GM18858 (cell line): ENCODE results near the gene AVL9.
"Not testable (repeated sequence)": the region's sequence is repeated elsewhere in the genome, so short reads cannot be mapped to it uniquely, and the experiment has no call there.

Source experiments
- ATAC-seq: cut with Tn5 transposase; IDR thresholded peaks from one replicate; pipeline ENCODE4 v1.9.1; 2021; ENCODE audit not compliant: unreplicated experiment

AVL9 gene

DNA sequence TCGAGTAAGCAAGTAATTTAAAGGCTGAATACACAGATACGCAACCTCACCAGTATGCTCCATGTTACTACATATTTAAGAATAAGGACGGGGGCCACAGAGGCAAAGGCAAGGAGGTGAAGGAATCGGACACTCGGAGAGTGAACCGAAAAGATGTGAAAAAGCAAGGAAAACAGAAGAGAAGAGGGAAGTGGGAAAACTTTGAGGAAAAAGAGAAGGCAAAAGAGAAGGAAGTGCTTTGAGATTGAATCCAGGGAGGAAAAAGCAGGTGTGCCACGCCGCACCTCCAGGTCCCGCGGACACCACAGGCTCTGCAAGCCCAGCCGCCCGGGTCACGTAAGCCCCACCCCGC lies 367 bp upstream of the AVL9 start:
- ATAC-seq, result peak; percentile 8

DNA sequence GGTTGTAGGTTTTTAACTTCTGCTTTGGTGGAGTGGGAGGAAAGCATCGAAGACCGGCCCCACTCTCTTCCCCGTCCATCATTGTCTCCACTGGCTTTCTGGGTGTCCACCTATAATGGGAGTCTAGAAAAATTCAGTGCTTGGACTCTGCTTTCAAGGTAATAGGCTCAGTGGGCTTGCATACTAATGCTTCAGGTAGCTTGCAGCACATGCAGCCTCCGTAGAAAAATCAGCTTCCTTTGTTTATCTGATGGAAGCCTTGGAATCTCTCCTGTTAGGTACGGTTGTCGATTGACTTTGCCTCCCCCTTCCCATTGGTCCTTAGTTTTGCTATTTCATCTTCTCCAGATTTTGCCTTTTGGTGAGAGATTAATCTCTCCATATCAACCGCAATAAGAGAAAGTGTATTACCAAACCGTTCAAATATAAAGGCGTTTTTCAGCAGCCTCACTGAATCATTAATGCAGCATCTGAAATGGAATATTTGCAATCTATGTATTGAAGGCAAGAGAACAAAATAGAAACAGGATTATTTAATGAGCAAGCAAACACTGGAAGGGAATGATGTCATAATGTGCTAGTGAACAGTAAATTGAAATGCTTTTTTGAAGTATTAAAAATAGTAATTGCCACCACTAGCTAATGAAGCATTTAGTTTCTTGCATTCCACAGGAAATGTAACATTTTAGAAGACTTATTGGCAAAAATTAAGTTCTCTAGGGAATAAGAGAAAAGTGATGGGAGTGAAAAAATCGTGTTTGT lies 944 bp downstream of the AVL9 start:
- no peak for ATAC-seq

DNA sequence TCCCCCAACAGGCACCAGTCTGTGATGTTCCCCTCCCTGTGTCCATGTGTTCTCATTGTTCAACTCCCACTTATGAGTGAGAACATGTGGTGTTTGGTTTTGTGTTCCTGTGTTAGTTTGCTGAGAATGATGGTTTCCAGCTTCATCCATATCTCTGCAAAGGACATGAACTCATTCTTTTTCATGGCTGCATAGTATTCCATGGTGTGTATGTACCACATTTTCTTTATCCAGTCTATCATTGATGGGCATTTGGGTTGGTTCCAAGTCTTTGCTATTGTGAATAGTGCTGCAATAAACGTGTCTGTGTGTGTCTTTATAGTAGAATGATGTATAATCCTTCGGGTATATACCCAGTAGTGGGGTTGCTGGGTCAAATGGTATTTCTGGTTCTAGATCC lies 4.5 kb downstream of the AVL9 start:
- not testable (repeated sequence) for ATAC-seq

DNA sequence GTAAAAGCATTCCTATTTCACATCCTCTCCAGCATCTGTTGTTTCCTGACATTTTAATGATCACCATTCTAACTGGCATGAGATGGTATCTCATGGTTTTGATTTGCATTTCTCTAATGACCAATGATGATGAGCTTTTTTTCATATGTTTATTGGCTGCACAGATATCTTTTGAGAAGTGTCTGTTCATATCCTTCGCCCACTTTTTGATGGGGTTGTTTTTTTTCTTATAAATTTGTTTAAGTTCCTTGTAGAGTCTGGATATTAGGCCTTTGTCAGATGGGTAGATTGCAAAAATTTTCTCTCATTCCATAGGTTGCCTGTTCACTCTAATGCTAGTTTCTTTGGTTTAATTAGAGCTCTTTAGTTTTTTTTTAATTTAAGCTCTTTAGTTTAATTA lies 4.9 kb downstream of the AVL9 start:
- ATAC-seq, result not testable (repeated sequence)

DNA sequence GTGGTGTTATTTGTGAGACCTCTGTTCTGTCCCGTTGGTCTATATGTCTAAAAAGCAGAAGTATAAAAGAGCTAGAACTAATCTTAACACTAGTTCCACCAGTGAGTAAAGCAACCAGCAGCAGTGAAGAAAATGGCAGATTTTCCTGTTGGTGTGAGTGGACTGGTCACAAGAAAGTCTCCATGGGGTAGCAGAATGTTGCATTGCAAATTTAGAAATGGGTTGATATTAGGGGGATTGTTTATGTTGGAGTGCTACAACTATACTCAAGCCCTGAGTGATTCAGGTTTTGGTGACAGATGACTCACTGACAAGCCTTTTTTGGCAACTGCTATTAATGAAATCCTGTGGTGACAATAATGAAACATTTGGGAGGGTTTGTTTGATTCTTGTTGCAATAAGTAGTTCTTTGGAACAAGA lies 5.6 kb downstream of the AVL9 start:
- peak; percentile 78 for ATAC-seq

DNA sequence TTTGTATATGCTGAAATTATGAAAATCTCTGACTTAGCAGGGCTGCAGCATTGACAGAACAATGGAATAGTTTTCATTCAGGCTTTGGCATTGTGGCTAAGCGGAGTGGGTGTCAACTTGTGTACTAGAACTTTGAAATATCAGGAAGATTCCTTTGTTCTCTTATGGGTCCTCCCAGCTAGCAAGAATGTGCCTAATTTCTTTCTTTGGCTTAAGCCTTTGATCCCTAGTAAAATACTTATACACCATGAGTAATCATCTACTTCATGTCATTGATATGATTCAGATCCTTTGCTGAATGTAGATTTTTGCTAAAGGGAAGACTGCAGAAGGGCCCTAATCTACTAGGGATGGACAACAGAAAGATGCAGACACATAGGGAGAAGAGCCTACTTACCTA lies 6.2 kb downstream of the AVL9 start:
- ATAC-seq, result no peak

DNA sequence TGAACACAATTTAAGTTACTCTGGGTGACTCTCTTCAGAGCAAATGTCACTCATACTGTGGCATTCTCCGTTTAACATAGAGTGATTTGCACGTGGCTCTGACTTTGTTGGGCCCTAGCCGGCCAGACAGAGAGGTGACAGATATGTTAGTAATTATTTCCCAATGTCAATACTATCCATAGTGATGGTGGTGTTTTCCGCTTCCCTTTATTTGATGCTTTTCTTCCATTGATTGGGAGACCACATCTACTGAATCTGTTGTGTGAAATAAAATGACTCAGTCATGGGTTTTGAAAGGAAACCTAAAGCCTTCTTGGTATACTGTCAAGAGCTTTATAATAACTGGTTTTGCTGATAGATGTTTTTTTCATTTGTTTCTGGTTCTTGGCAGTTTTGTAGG lies 7.4 kb downstream of the AVL9 start:
- ATAC-seq, result no peak

DNA sequence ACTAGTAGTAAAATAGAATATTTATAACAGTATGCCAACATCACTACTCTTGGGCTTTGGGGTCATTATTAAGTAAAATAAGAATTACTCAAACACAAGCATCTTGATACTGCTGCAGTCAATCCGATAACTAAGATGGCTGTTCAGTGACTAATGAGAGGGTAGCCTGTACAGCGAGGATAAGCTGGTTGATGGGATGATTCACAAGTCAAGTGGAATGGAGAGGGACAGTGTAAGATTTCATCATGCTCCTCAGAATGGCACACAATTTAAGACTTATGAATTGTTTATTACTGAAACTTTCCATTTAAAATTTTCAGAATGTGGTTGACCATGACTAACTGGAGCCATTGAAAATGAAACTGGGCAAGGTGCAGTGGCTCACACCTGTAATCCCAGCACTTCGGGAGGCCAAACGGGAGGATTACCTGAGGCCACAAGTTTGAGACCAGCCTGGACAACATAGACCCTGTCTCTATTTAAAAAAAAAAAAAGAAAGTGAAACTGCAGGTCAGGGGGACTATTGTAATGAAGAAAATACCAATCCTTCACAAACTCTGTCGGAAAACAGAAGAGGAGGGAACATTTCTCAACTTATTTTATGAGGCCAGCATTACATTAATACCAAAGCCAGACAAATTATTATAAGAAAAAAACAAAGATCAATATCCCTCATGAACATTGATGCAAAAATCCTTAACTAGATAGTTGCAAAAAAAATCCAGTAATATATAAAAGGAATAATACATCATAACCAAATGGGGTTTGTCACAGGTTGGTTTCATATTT lies 11.2 kb downstream of the AVL9 start:
- peak; percentile 53 for ATAC-seq

DNA sequence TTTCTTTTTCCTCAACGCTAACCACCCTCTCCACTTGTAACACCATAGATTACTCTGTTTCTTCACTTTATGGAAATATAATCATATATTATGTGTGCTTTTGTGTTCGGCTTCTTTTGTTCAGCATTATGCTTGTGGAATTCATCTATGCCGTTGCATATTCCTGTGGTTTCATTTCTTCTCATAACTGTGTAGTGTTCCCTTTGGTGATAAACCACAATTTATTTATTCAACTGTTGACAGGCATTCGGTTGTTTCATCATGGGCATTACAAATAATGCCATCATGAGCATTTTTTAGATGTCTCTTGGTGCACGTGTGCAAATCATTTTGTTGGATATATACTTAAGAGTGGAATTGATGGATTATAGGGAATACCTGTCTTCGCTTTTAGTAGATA lies 12.1 kb downstream of the AVL9 start:
- ATAC-seq, result no peak

DNA sequence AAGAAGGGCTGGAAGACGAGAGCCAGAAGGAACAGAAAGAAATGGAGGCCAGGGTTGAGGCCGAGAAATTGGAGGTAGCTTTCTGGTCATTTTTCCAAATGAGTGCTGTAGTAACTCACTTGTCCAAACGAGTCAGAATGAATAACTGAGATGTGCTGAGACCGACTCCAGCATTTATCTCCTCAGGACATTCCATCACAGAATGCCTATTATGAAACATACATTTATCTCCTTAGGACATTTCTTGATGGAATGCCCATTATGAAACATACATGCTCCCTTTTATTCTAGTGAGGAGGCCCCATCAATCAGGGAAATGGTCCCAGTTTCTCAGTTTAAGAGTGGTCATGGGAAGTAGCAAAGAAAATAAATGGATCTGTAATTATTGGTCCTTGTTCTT lies 16.5 kb downstream of the AVL9 start:
- no peak for ATAC-seq

DNA sequence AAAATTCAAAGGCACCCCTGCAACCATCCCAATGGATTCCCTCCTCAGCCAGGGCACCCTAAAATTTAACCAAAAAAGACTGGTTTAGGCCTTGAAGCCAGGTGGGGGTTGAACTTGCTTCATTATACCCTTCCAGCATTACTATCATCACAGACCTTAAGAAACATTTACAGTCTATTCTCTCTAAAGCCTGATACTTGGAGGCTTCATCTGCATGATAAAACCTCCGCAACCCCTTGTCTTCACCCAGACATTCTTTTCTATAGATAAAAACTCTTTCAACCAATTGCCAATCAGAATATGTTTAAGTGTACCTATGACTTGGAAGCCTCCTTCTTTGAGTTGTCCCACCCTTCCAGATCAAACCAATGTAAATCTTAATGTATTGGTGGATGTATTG lies 17.9 kb downstream of the AVL9 start:
- ATAC-seq, result no peak

DNA sequence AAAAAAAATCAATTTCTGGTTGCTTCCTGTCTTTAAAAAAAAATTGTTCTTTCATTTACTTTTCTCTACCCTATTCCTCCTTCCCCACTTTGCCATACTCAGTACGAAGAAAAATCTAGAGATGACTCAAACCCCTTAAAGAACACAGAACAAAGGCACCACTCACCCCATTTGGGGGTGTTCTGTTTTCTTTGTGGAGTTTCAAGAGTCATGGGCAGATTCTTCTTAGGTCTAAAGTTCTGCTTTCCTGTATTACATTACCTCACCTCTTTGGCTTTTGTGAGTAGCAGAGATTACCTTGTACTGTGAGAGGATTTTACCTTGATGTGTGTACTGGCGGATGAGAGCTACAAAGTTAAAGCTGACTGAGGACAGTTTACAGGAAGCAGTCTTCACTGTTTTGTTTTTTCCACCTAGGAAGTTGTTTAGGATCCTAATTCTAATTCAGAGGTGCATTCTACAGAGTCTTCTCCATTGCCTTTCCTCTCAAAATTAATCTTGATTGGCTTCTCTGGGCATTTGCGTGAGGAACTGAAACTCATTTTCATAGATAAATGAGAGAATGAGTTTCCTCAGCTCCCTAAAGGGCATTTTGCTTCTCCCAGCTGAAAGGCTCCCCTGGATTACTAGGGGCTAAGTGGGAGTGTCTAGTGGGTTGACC lies 20.7 kb downstream of the AVL9 start:
- ATAC-seq, result peak; percentile 87

DNA sequence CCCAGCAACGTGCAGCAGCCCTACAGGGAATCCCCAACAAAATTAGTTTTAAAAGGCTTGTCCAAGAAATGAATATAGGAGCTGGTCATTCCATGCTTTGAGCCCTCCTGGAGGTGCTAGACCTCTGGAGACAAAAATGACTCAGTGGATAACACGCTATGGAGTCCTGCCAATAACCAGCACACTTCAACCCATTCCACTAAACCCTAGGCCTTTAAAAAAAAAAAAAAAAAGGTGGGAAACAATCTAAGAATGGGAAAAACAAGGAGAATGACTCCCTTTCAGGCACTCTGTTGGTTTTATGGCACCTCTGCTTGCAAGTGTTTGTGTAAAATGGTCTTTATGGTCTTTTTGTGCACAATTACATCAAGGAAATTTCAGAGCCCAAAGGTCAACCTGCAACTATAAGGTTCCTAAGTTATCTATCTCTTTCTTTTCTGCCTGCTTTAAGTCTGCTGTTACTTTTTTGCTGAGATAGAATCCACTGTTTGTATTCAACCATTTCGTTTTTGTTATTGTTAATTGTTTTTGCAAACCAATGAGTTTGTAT lies 21.3 kb downstream of the AVL9 start:
- no peak for ATAC-seq

DNA sequence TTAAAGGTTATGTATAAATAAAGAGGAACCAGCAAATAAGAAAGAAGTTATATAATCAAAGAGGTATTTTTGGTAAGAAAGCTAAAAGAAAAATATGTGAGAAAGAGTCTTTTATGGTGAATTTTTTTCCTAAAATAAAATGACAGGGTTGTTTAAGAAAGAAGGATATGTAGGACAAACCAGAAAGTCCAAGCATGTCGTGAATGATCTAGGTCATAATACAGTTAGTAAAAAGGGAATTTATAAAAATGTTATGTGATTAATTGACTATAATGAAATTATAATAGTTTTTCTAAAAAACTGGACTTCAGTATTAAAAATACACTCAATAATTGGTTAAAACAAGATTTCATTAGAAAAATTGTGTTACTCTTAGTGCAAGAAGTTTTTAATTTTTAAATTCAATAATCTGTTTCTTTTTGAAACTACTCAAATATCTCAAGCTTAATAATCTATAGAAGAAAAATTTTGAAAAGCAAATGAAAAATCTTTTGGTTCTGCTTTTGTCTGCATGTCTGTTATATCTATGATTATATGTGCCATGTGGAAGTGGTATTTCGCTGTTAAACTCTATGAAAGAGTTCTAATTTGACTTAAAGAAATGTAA lies 23.3 kb downstream of the AVL9 start:
- ATAC-seq, result no peak

DNA sequence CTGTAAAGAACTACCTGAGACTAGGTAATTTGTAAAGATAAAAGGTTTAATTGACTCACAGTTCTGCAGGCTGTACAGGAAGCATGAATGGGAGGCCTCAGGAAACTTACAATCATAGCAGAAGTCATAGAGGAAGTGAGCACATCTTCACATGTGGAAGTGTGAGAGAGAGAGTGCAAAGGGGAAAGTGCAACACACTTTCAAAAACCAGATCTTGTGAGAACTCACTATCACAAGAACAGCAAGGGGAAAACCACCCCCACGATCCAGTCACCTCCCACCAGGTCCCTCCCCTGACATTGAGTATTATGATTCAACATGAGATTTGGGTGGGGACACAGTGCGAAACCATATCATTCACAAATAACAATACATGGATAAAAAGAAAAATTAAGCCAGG lies 24.5 kb downstream of the AVL9 start:
- ATAC-seq, result no peak

DNA sequence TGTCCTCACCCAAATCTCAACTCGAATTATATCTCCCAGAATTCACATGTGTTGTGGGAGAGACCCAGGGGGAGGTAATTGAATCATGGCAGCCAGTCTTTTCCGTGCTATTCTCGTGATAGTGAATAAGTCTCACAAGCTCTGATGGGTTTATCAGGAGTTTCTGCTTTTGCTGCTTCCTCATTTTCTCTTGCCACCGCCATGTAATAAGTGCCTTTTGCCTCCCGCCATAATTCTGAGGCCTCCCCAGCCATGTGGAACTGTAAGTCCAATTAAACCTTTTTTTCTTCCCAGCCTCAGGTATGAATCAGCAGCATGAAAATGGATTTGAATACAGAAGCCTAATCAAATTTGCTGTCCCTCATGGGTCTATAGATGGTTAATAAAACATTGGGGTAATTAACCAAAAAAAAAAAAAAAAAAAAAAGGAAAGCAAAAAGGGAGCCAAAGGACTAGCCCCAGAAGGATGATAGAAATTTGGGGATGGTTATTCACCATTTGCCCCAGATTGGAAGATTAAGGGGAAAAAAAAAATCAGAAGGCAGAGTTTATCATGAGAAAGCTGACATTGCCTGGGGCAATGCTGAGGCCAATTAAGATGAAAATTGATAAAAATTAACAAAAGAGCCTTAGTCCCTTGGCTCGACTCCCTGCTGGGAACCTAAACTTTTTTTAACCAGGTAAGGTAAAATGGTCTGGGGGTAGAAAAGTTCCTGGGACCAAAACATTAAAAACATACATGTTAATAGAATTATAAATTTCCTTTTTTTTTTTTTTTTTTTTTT lies 27.6 kb downstream of the AVL9 start:
- ATAC-seq, result no peak

DNA sequence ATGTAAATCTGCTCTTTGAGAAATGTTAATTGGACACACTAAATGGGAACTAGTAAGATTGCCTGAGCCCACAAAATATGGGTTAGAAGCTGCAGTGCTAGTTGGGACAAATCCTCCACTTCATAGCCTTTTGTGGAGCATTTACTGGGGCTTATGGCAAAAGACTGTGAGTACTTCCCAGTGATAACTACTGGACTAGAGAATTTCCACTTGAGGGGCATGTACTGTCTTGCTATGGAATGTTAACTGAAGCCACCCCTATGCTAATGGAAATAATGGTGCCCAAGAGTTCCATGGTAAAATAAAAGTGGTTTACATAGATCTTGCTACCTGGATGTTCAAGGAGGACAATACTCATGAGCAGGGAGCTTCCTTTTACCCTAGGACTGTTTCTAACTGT lies 29.3 kb downstream of the AVL9 start:
- no peak for ATAC-seq

DNA sequence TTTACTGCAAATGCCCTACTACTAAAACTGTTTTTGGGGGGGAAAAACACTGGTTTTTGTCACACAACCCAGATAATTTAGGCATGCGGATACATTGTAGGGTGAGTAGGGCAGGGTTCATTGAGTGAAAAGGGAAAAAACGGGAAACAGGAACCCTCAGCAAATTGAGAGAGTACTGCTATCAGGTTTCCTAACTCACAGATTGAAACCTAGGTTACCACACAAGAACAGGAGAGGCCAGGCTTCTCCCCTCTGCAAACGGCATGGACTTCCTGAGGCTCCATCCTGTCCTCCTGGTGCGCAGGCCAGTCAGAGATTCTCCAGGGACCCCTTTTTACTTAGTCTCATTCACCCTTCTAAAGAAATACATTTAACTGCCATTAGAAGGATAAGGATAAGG lies 30.6 kb downstream of the AVL9 start:
- no peak for ATAC-seq

DNA sequence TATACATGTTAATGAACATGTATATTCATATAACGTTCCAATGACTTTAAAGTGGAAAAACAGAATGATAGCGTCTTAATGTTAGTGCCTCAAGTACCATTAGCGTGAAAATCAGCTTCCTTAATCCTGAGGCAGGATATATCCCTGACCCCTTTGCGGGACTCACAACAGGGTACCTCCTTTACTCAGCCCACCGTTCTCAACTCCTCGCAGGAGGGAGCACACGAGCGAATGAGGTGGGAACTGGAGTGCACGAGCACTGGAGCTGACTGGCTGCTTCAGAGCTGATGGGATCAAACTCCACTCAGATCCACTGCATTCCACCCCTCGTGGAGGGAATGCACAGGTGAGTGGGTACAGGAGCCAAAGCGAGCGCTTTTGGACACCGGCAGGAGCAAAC lies 36.1 kb downstream of the AVL9 start:
- no peak for ATAC-seq

DNA sequence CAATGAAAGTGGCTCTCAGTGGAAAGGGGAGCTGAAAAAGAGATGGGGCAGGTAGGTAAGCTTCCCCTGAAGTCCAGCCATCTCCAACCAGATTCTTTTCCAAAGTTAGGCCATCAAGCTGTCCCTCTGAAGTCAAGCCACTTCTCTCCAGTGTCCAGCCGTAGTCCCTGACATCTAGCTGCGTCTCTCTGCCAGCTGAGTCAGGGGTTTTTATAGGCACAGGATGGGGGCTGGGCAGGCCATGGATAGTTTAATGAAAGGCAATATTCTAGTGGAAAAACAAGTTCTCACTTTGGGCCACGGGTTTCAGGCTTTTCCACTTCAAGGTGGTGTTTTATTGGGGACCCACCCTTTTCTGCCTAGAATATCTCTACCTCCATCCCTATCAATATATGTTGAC lies 36.8 kb downstream of the AVL9 start:
- no peak for ATAC-seq

DNA sequence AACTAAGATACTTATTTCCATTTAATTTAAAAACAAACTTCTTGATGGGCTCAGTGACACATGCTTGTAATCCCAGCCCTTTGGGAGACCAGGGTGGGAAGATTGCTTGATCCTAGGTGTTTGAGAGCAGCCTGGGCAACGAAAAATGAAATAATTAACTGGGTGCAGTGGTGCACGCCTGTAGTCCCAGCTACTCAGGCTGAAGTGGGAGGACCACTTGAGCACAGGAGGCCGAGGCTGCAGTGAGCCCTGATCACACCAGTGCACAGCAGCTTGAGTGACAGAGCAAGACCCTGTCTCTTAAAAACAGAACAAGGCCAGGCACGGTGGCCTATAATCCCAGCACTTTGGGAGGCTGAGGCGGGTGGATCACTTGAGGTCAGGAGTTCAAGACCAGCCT lies 37.4 kb downstream of the AVL9 start:
- ATAC-seq, result no peak
